Measurements from ENCODE around the gene SRCAP.

SRCAP gene

GRCh38 chr16:30698816-30699614 is at the start of gene SRCAP:
SRCAP (plus strand) TSS chr16:30699171; CDS start chr16:30700825, 1,654 bp downstream.
- no peak for FAIRE-seq
- peak; percentile 50 for DNase-seq (ENCODE audit: low spot score)

GRCh38 chr16:30649725-30650368 is 49.1 kb upstream of the SRCAP start:
- DNase-seq (ENCODE audit: low spot score) (no peak), FAIRE-seq (no peak)

- DNase-seq (ENCODE audit: low spot score) (peak; percentile 97), FAIRE-seq (peak; percentile 87)
Measured at GRCh38 chr16:30650369-30651123, 48.4 kb upstream of the SRCAP start, which contains the start of gene PRR14. PRR14 (plus strand) TSS chr16:30650960; CDS start chr16:30651646, 686 bp downstream.

- FAIRE-seq (no peak), DNase-seq (ENCODE audit: low spot score) (peak; percentile 48)
Measured at GRCh38 chr16:30651124-30652004, 47.6 kb upstream of the SRCAP start.

- FAIRE-seq (no peak), DNase-seq (ENCODE audit: low spot score) (no peak)
Measured at GRCh38 chr16:30652005-30652296, 47.0 kb upstream of the SRCAP start.

- no peak for FAIRE-seq
Measured at GRCh38 chr16:30652718-30653117, 46.3 kb upstream of the SRCAP start.

GRCh38 chr16:30654856-30655255 is 44.1 kb upstream of the SRCAP start:
- FAIRE-seq (no peak), DNase-seq (ENCODE audit: low spot score) (no peak)

More at GRCh38 chr16:30652718-30653117, 46.3 kb upstream of the SRCAP start:
- DNase-seq (ENCODE audit: low spot score), result no peak

- DNase-seq (ENCODE audit: low spot score) (no peak), FAIRE-seq (no peak)
Measured at GRCh38 chr16:30655815-30656347, 43.1 kb upstream of the SRCAP start.

- FAIRE-seq, result no peak
- no peak for DNase-seq (ENCODE audit: low spot score)
Measured at GRCh38 chr16:30656388-30656787, 42.6 kb upstream of the SRCAP start.

- DNase-seq (ENCODE audit: low spot score) (peak; percentile 58), FAIRE-seq (no peak)
Measured at GRCh38 chr16:30656974-30657865, 41.8 kb upstream of the SRCAP start.

GRCh38 chr16:30657866-30658730 is 40.9 kb upstream of the SRCAP start, which contains the start of gene FBRS:
FBRS (plus strand) TSS chr16:30658431; CDS start chr16:30659519, 1,088 bp downstream.
- FAIRE-seq (peak; percentile 93), DNase-seq (ENCODE audit: low spot score) (peak; percentile 100)

GRCh38 chr16:30658731-30659506 is 40.1 kb upstream of the SRCAP start:
- peak; percentile 91 for DNase-seq (ENCODE audit: low spot score)
- FAIRE-seq, result peak; percentile 73

GRCh38 chr16:30659507-30660423 is 39.2 kb upstream of the SRCAP start:
- no peak for FAIRE-seq
- DNase-seq (ENCODE audit: low spot score), result no peak

- DNase-seq (ENCODE audit: low spot score) (peak; percentile 34), FAIRE-seq (no peak)
Measured at GRCh38 chr16:30660424-30661261, 38.3 kb upstream of the SRCAP start.

- DNase-seq (ENCODE audit: low spot score) (no peak), FAIRE-seq (no peak)
Measured at GRCh38 chr16:30662449-30662848, 36.5 kb upstream of the SRCAP start.

GRCh38 chr16:30663038-30663437 is 35.9 kb upstream of the SRCAP start:
- DNase-seq (ENCODE audit: low spot score) (no peak), FAIRE-seq (no peak)

All from RCC 7860 (cell line).